ENCODE results near the gene SCN8A. TPM values are rescaled to one million over a fixed set of nuclear protein-coding genes. Genes with fewer than 3 reads are reported as not detected.

The SCN8A gene
- total and polyA plus RNA-seq, 2 donors (not counting 3 experiments of a cell fraction or from before 2014, with no cell fraction given): 9.4 to 20.4 TPM

- H3K4me1 ChIP-seq (ENCODE audit: control insufficient read depth, extremely low read depth, insufficient read depth, low read length): peaks cover 5% of the 10 kb centered on the region
- no peaks in the 10 kb centered on the region for H3K9me3 ChIP-seq (replicated peaks; ENCODE audit: control insufficient read depth, insufficient read depth, low read length)
- FAIRE-seq: no peak
- no peak overlapping the region for H3K4me2 ChIP-seq (ENCODE audit: insufficient read depth, low read length)
- H3K27me3 ChIP-seq (ENCODE audit: control insufficient read depth in 2 of 2, insufficient read depth in 2 of 2, low read length in 2 of 2): no peaks in the 10 kb centered on the region
- no peak overlapping the region for H3K4me3 ChIP-seq (replicated peaks in 1 of 3; ENCODE audit: insufficient read depth in 1 of 3, low read depth in 1 of 3, low read length in 3 of 3)
- no peak overlapping the region for H3K9ac ChIP-seq (replicated peaks; ENCODE audit: extremely low read depth, insufficient read depth, low read length)
- no peak overlapping the region for H2AFZ ChIP-seq (ENCODE audit: low read depth, low read length)
- H3K9me1 ChIP-seq (replicated peaks; ENCODE audit: control insufficient read depth, extremely low read depth, insufficient read depth, low read length): no peaks in the 10 kb centered on the region
- intact Hi-C loops (cut with micrococcal nuclease) (no loop called here), dilution Hi-C loops (cut with MboI; ENCODE audit: extremely low pct_ligation_motif_present, low sequenced_read_pairs) (no loop called here)
- no peak overlapping the region for H3K27ac ChIP-seq (ENCODE audit: insufficient read depth, low read depth, low read length)
- DNase-seq (ENCODE audit: low read depth, low spot score): no peak
- CTCF ChIA-PET: interaction anchor here (1.2 to 1.5 kb wide), 3 partner anchors 57 to 392 kb away, joined by 3 to 10 read pairs (median 9); no protein-coding TSS in a partner anchor
- no peaks in the 10 kb centered on the region for H3K79me2 ChIP-seq (ENCODE audit: control insufficient read depth, insufficient read depth, low read length)
- H4K20me1 ChIP-seq (replicated peaks; ENCODE audit: control insufficient read depth, extremely low read depth, insufficient read depth, low read length): no peaks in the 10 kb centered on the region
- BruUV-seq (replicated peaks): no TSS peak
- TF ChIP-seq FOS (IDR thresholded peaks at IDR 0.05; ENCODE audit: borderline replicate concordance, insufficient read depth, low read length) (no peak), POLR2AphosphoS5 (IDR thresholded peaks at IDR 0.05; ENCODE audit: insufficient read depth, low read depth, low read length) (no peak), MAX (IDR thresholded peaks at IDR 0.05; ENCODE audit: insufficient read depth, insufficient read length) (no peak), GATA2 (IDR thresholded peaks at IDR 0.05; ENCODE audit: insufficient read depth, insufficient read length, low read depth, low read length) (no peak)
- H3K36me3 ChIP-seq (ENCODE audit: control insufficient read depth in 2 of 2, extremely low read depth in 1 of 2, insufficient read depth in 2 of 2, low read length in 2 of 2): no peaks in the 10 kb centered on the region
- POLR2A ChIA-PET: no interaction called here
Measured at GRCh38 chr12:51818566-51819300, 227.7 kb downstream of the SCN8A start.

DNA sequence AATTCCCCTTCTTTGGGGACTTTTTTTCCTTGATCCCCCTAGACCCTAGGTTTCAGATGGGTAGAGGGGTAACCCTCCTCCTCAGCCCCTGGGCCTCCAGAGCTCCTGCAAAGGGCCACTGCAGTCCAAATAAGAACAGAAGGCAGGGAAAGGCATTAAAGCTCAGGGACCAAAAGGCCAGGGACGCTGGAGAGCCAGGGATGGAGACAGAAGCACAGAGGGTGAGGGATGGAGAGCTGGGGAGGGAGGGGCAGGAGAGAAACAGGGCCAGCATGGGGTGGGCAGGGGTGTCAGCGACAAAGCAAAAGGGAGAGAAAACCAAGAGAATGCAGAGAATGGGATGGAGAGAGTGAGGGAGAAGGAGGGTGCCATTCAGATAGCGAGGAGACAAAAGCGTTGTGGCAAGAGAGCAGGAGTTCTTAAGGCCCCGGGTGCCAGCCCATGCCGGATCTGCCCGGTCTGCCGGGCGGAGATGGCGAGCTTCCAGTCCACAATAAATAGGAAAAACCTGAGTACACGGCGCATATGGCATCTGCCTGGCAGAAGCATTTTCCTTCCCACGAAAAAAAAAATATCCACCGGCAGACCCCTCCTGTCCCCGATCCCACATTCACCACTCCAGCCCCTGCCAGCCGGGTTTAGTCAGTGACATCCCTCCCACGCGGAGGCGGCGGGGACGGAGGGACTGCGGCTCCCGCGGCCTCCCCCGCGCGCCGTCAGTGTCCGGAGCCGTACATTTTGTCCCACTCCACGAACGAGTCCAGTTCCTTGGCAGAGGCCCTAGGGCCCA, 228.9 kb downstream of the SCN8A start:
- Histone ChIP-seq H2AFZ (ENCODE audit: low read depth, low read length) (no peak overlapping the region), H3K27ac (ENCODE audit: insufficient read depth, low read depth, low read length) (no peak overlapping the region), H3K4me1 (ENCODE audit: control insufficient read depth, extremely low read depth, insufficient read depth, low read length) (peaks cover 3% of the 10 kb centered on the region), H3K9me3 (replicated peaks; ENCODE audit: control insufficient read depth, insufficient read depth, low read length) (no peaks in the 10 kb centered on the region), H3K4me3 (replicated peaks in 1 of 3; ENCODE audit: insufficient read depth in 1 of 3, low read depth in 1 of 3, low read length in 3 of 3) (no peak overlapping the region), H3K9me1 (replicated peaks; ENCODE audit: control insufficient read depth, extremely low read depth, insufficient read depth, low read length) (no peaks in the 10 kb centered on the region), H3K9ac (replicated peaks; ENCODE audit: extremely low read depth, insufficient read depth, low read length) (no peak overlapping the region), H3K36me3 (ENCODE audit: control insufficient read depth in 2 of 2, extremely low read depth in 1 of 2, insufficient read depth in 2 of 2, low read length in 2 of 2) (no peaks in the 10 kb centered on the region), H3K79me2 (ENCODE audit: control insufficient read depth, insufficient read depth, low read length) (no peaks in the 10 kb centered on the region), H3K4me2 (ENCODE audit: insufficient read depth, low read length) (no peak overlapping the region), H3K27me3 (ENCODE audit: control insufficient read depth in 2 of 2, insufficient read depth in 2 of 2, low read length in 2 of 2) (no peaks in the 10 kb centered on the region), H4K20me1 (replicated peaks; ENCODE audit: control insufficient read depth, extremely low read depth, insufficient read depth, low read length) (no peaks in the 10 kb centered on the region)
- BruUV-seq (replicated peaks): no TSS peak
- no peak for TF ChIP-seq MAX (IDR thresholded peaks at IDR 0.05; ENCODE audit: insufficient read depth, insufficient read length)
- TF ChIP-seq GATA2 (IDR thresholded peaks at IDR 0.05; ENCODE audit: insufficient read depth, insufficient read length, low read depth, low read length): no peak
- TF ChIP-seq JUN (IDR thresholded peaks at IDR 0.05; ENCODE audit: borderline replicate concordance, insufficient read depth, insufficient read length, low read depth): no peak
- TF ChIP-seq POLR2AphosphoS5 (IDR thresholded peaks at IDR 0.05; ENCODE audit: insufficient read depth, low read depth, low read length): no peak
- TF ChIP-seq EZH2 (IDR thresholded peaks at IDR 0.05; ENCODE audit: borderline replicate concordance, low read depth, low read length, severe bottlenecking): no peak
- no peak for TF ChIP-seq MYC (IDR thresholded peaks at IDR 0.05; ENCODE audit: low read depth, low read length)
- TF ChIP-seq POLR2A (IDR thresholded peaks at IDR 0.05; ENCODE audit: low read depth, low read length): no peak
- no peak for TF ChIP-seq FOS (IDR thresholded peaks at IDR 0.05; ENCODE audit: borderline replicate concordance, insufficient read depth, low read length)
- no peak for DNase-seq (ENCODE audit: low read depth, low spot score)
- ChIA-PET POLR2A (interaction anchor here (0.8 kb wide), 1 partner anchor 91 kb away, joined by 3 read pairs; no protein-coding TSS in a partner anchor), CTCF (interaction anchor here (0.9 to 1.5 kb wide), 4 partner anchors 19 to 393 kb away, joined by 3 to 10 read pairs (median 6); no protein-coding TSS in a partner anchor)
- intact Hi-C loops (cut with micrococcal nuclease): no loop called here
- dilution Hi-C loops (cut with MboI; ENCODE audit: extremely low pct_ligation_motif_present, low sequenced_read_pairs): no loop called here
- no peak for FAIRE-seq

Measured in endothelial cell of umbilical vein (primary cell).